Measurements from ENCODE around the gene TMOD3.

DNA sequence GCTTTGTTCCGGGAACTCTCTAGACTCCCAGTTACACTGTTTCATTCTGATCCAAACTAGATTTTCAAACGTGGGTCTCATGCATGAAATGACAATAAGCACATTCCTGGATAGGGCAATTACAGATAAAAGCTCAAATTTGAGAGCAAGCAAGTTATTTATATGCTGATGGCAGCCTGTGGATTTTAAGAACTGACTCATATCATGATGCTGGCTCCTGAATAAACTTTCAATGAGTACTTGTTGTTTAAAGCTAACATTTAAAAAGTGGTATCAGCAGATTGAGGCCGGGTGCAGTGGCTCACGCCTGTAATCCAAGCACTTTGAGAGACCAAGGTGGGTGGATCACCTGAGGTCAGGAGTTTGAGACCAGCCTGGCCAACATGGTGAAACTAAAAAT, 75.5 kb downstream of the TMOD3 start:
- TF ChIP-seq, protein P1, sequence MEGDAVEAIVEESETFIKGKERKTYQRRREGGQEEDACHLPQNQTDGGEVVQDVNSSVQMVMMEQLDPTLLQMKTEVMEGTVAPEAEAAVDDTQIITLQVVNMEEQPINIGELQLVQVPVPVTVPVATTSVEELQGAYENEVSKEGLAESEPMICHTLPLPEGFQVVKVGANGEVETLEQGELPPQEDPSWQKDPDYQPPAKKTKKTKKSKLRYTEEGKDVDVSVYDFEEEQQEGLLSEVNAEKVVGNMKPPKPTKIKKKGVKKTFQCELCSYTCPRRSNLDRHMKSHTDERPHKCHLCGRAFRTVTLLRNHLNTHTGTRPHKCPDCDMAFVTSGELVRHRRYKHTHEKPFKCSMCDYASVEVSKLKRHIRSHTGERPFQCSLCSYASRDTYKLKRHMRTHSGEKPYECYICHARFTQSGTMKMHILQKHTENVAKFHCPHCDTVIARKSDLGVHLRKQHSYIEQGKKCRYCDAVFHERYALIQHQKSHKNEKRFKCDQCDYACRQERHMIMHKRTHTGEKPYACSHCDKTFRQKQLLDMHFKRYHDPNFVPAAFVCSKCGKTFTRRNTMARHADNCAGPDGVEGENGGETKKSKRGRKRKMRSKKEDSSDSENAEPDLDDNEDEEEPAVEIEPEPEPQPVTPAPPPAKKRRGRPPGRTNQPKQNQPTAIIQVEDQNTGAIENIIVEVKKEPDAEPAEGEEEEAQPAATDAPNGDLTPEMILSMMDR (IDR thresholded peaks at IDR 0.05; ENCODE audit: low read depth, low read length, missing input control), result no peak
- TF ChIP-seq RAD21 (IDR thresholded peaks at IDR 0.05) (no peak), SP1 (IDR thresholded peaks at IDR 0.05) (no peak), YY1 (IDR thresholded peaks at IDR 0.05) (no peak), NR2F2 (IDR thresholded peaks at IDR 0.05) (no peak), TAF1 (conservative IDR thresholded peaks at IDR 0.05) (no peak), EGR1 (IDR thresholded peaks at IDR 0.05; ENCODE audit: low read depth in 2 of 2) (no peak), HNF4G (IDR thresholded peaks at IDR 0.05) (no peak)
- TF ChIP-seq, protein P2, sequence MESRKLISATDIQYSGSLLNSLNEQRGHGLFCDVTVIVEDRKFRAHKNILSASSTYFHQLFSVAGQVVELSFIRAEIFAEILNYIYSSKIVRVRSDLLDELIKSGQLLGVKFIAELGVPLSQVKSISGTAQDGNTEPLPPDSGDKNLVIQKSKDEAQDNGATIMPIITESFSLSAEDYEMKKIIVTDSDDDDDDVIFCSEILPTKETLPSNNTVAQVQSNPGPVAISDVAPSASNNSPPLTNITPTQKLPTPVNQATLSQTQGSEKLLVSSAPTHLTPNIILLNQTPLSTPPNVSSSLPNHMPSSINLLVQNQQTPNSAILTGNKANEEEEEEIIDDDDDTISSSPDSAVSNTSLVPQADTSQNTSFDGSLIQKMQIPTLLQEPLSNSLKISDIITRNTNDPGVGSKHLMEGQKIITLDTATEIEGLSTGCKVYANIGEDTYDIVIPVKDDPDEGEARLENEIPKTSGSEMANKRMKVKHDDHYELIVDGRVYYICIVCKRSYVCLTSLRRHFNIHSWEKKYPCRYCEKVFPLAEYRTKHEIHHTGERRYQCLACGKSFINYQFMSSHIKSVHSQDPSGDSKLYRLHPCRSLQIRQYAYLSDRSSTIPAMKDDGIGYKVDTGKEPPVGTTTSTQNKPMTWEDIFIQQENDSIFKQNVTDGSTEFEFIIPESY (IDR thresholded peaks at IDR 0.05), result no peak
- TF ChIP-seq, protein P3, sequence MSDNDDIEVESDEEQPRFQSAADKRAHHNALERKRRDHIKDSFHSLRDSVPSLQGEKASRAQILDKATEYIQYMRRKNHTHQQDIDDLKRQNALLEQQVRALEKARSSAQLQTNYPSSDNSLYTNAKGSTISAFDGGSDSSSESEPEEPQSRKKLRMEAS (IDR thresholded peaks at IDR 0.05), result no peak
- TF ChIP-seq, protein P4, sequence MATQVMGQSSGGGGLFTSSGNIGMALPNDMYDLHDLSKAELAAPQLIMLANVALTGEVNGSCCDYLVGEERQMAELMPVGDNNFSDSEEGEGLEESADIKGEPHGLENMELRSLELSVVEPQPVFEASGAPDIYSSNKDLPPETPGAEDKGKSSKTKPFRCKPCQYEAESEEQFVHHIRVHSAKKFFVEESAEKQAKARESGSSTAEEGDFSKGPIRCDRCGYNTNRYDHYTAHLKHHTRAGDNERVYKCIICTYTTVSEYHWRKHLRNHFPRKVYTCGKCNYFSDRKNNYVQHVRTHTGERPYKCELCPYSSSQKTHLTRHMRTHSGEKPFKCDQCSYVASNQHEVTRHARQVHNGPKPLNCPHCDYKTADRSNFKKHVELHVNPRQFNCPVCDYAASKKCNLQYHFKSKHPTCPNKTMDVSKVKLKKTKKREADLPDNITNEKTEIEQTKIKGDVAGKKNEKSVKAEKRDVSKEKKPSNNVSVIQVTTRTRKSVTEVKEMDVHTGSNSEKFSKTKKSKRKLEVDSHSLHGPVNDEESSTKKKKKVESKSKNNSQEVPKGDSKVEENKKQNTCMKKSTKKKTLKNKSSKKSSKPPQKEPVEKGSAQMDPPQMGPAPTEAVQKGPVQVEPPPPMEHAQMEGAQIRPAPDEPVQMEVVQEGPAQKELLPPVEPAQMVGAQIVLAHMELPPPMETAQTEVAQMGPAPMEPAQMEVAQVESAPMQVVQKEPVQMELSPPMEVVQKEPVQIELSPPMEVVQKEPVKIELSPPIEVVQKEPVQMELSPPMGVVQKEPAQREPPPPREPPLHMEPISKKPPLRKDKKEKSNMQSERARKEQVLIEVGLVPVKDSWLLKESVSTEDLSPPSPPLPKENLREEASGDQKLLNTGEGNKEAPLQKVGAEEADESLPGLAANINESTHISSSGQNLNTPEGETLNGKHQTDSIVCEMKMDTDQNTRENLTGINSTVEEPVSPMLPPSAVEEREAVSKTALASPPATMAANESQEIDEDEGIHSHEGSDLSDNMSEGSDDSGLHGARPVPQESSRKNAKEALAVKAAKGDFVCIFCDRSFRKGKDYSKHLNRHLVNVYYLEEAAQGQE (IDR thresholded peaks at IDR 0.05), result no peak

All from liver (tissue), 3 donors.